Measurements from ENCODE around the gene ADAMTS20. TPM values are rescaled to one million over a fixed set of nuclear protein-coding genes. Genes with fewer than 3 reads are reported as not detected.

Gene ADAMTS20, protein sequence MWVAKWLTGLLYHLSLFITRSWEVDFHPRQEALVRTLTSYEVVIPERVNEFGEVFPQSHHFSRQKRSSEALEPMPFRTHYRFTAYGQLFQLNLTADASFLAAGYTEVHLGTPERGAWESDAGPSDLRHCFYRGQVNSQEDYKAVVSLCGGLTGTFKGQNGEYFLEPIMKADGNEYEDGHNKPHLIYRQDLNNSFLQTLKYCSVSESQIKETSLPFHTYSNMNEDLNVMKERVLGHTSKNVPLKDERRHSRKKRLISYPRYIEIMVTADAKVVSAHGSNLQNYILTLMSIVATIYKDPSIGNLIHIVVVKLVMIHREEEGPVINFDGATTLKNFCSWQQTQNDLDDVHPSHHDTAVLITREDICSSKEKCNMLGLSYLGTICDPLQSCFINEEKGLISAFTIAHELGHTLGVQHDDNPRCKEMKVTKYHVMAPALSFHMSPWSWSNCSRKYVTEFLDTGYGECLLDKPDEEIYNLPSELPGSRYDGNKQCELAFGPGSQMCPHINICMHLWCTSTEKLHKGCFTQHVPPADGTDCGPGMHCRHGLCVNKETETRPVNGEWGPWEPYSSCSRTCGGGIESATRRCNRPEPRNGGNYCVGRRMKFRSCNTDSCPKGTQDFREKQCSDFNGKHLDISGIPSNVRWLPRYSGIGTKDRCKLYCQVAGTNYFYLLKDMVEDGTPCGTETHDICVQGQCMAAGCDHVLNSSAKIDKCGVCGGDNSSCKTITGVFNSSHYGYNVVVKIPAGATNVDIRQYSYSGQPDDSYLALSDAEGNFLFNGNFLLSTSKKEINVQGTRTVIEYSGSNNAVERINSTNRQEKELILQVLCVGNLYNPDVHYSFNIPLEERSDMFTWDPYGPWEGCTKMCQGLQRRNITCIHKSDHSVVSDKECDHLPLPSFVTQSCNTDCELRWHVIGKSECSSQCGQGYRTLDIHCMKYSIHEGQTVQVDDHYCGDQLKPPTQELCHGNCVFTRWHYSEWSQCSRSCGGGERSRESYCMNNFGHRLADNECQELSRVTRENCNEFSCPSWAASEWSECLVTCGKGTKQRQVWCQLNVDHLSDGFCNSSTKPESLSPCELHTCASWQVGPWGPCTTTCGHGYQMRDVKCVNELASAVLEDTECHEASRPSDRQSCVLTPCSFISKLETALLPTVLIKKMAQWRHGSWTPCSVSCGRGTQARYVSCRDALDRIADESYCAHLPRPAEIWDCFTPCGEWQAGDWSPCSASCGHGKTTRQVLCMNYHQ (N-terminal part only)
- not detected for total RNA-seq

DNA sequence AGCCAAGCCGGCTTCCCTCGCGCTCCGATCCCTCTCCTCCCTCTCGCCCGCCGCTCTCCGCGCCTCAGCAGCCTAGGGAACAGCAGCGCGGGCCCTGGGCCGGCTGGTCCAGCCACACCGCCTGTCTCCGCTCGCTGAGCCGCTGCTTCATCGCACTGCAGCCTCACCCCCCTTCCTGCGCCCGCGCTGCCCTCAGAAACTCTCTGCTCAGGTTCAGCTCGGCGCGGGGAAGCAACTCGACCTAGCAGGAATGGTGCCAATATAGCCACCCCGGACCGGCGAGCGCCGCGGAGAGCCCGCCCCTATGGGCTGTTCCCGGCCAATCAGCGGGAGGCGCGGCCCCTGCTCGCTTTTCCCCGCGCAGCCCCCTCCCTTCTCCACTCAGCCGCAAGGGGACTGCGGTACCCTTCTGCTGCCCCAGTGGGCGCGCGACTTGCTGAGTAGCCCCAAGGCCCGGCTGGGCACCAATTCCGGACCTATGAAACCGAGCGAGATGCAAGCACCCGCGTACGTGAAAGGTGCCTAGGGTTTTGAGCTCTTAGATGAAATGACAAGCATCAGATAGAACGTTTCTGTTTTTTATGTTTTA, at the start of gene ADAMTS20:
Gene ADAMTS20 (minus strand): TSS at position 233 of the 589 bp plus-strand sequence. CDS start 282 bp downstream, outside the sequence.
- no peak for DNase-seq (ENCODE audit: low spot score in 2 of 2)
- no peaks in the 10 kb centered on the region for H3K36me3 ChIP-seq
- WGBS, 2 donors: 1 to 4% methylated on average over 38 to 51 of the region's 51 CpGs
- TF ChIP-seq POLR2A (IDR thresholded peaks at IDR 0.05) (no peak), EP300 (IDR thresholded peaks at IDR 0.05) (no peak)
- TF ChIP-seq, protein P1, sequence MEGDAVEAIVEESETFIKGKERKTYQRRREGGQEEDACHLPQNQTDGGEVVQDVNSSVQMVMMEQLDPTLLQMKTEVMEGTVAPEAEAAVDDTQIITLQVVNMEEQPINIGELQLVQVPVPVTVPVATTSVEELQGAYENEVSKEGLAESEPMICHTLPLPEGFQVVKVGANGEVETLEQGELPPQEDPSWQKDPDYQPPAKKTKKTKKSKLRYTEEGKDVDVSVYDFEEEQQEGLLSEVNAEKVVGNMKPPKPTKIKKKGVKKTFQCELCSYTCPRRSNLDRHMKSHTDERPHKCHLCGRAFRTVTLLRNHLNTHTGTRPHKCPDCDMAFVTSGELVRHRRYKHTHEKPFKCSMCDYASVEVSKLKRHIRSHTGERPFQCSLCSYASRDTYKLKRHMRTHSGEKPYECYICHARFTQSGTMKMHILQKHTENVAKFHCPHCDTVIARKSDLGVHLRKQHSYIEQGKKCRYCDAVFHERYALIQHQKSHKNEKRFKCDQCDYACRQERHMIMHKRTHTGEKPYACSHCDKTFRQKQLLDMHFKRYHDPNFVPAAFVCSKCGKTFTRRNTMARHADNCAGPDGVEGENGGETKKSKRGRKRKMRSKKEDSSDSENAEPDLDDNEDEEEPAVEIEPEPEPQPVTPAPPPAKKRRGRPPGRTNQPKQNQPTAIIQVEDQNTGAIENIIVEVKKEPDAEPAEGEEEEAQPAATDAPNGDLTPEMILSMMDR (IDR thresholded peaks at IDR 0.05): no peak
- H3K4me3 ChIP-seq: no peak within 1 kb of the TSS
- H3K27me3 ChIP-seq: peaks cover 0 to 30% of the 10 kb centered on the region in 2 donors
- no peak within 1 kb of the TSS for H3K27ac ChIP-seq
- H3K9me3 ChIP-seq: peaks cover 0 to 18% (median 3%) of the 10 kb centered on the region in 4 donors
- H3K4me1 ChIP-seq: peaks cover 0 to 16% (median 0%) of the 10 kb centered on the region in 4 donors

DNA sequence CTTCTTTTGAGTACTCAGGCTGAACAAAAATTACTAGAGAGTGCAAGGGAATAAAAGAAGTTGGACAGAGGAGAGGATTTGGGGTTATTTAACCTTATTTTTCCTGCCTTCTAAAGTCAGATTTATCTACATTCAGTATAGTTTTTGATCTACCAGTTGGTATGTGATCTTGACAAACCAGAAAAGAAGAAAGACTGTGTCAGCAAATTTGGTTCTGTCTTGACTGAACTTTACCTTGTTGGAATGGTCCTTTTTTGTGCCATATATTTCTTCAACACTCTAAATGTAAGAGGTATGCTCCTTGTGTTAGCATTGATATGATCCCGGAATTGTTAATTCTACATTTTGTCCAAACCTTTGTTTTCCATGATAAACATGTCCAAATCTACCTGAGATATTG, 47.7 kb upstream of the ADAMTS20 start:
- TF ChIP-seq POLR2A (IDR thresholded peaks at IDR 0.05) (no peak), EP300 (IDR thresholded peaks at IDR 0.05) (no peak)
- TF ChIP-seq, protein P1 (IDR thresholded peaks at IDR 0.05): no peak
- DNase-seq (ENCODE audit: low spot score in 2 of 2): no peak
- Histone ChIP-seq H3K9me3 (no peaks in the 10 kb centered on the region), H3K27me3 (no peaks in the 10 kb centered on the region), H3K4me1 (no peaks in the 10 kb centered on the region), H3K27ac (no peak overlapping the region), H3K4me3 (no peak overlapping the region), H3K36me3 (no peaks in the 10 kb centered on the region)
- WGBS, 2 donors: 73 to 86% methylated on average over 1 of the region's 1 CpG

DNA sequence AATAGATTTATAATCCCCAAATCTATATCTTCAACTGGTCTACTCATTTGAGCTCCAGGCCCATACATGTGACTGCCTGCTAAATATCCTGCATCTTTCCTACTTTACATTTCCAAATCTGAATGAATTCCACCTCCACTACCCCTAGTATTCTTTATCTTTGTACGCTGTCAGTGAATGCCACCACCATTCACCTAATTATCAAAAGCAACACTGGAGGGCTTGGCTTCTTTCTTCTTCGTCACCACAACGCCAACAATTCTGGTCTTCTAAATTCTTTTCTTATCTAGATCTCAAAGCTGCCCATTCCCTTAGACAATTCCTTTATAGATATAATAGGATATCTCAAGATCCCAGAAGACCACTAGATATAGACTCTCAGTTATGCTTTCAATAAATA, 47.1 kb upstream of the ADAMTS20 start:
- no peak for DNase-seq (ENCODE audit: low spot score in 2 of 2)
- TF ChIP-seq POLR2A (IDR thresholded peaks at IDR 0.05) (no peak), EP300 (IDR thresholded peaks at IDR 0.05) (no peak)
- TF ChIP-seq, protein P1 (IDR thresholded peaks at IDR 0.05): no peak
- Histone ChIP-seq H3K9me3 (no peaks in the 10 kb centered on the region), H3K36me3 (no peaks in the 10 kb centered on the region), H3K27ac (no peak overlapping the region), H3K4me3 (no peak overlapping the region), H3K27me3 (no peaks in the 10 kb centered on the region), H3K4me1 (no peaks in the 10 kb centered on the region)
- 87 to 93% methylated on average over 3 of the region's 3 CpGs for WGBS, 2 donors

DNA sequence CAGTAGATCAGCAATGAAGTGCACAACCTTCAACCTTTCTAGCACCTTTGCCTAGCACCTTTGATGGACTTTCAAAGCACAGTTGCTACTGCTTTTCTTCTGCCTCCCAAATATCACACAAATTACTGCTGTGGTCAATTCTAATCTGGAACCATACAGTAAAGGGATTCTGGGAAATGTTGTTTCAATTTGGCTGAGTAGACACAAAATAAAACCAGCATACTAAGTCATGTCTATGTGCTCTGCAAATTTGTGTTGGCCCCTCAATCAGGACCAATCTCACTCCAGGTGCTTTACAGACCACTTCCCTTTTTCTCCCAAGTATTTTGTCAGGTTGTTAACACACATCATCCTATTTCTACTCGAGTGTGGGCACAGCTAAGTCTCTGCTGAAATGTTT, 38.3 kb upstream of the ADAMTS20 start:
- WGBS, 2 donors: 60 to 83% methylated on average over 1 of the region's 1 CpG
- H3K9me3 ChIP-seq: no peaks in the 10 kb centered on the region
- TF ChIP-seq POLR2A (IDR thresholded peaks at IDR 0.05) (no peak), EP300 (IDR thresholded peaks at IDR 0.05) (no peak)
- TF ChIP-seq, protein P1 (IDR thresholded peaks at IDR 0.05): no peak
- no peaks in the 10 kb centered on the region for H3K27me3 ChIP-seq
- H3K4me1 ChIP-seq: no peaks in the 10 kb centered on the region
- no peak overlapping the region for H3K27ac ChIP-seq
- no peak overlapping the region for H3K4me3 ChIP-seq
- DNase-seq (ENCODE audit: low spot score in 2 of 2): no peak
- H3K36me3 ChIP-seq: no peaks in the 10 kb centered on the region
